Sigmoid colon (tissue), 7 donors: Measurements from ENCODE around the gene DUSP28. TPM values are rescaled to one million over a fixed set of nuclear protein-coding genes. Genes with fewer than 3 reads are reported as not detected.
"Not testable (repeated sequence)": the region's sequence is repeated elsewhere in the genome, so short reads cannot be mapped to it uniquely, and the experiment has no call there.

Source experiments
- DNase-seq: peaks from one replicate; pipeline ENCODE4 v3.0.0-alpha.2; 2019
- H3K27ac ChIP-seq, 4 donors: fragments of 200-600 bp; sonication (generic); one replicate each; pipeline ENCODE4 v1.5.1; 2016 to 2019; ENCODE audit warnings: mild to moderate bottlenecking in 1 of 4
- H3K27me3 ChIP-seq, 3 donors: fragments of 200-600 bp; sonication (generic); one replicate each; pipeline ENCODE4 v1.5.1; 2019; ENCODE audit warnings: mild to moderate bottlenecking in 1 of 3
- H3K36me3 ChIP-seq, 4 donors: fragments of 200-600 bp; sonication (generic); one replicate each; pipeline ENCODE4 v1.5.1; 2016 to 2019
- H3K4me1 ChIP-seq, 4 donors: fragments of 200-600 bp; sonication (generic); one replicate each; pipeline ENCODE4 v1.5.1; 2017 to 2019
- H3K4me3 ChIP-seq, 4 donors: fragments of 200-600 bp; sonication (generic); one replicate each; pipeline ENCODE4 v1.5.1; 2017 to 2019; ENCODE audit warnings: mild to moderate bottlenecking in 2 of 4, moderate library complexity in 1 of 4
- H3K9me3 ChIP-seq, 4 donors: fragments of 200-600 bp in 3 of 4; sonication (generic) in 3 of 4; one replicate each; pipeline versions ENCODE4 v1.5.1 to v1.6.1; 2013 to 2019
- EP300 ChIP-seq, 4 donors: sonication (generic); formaldehyde crosslinking; IDR thresholded peaks; one replicate each; pipeline ENCODE4 v1.6.1; 2017; ENCODE audit warnings: antibody characterized with exemption in 4 of 4
- POLR2A ChIP-seq, 2 donors: fragments of 450-650 bp; IDR thresholded peaks; one replicate each; pipeline ENCODE4 v1.6.1; 2016; ENCODE audit warnings: antibody characterized with exemption in 2 of 2, mild to moderate bottlenecking in 2 of 2, moderate library complexity in 2 of 2
- POLR2AphosphoS5 ChIP-seq, 4 donors: sonication (generic); formaldehyde crosslinking; IDR thresholded peaks; one replicate each; pipeline ENCODE4 v1.6.1; 2017; ENCODE audit warnings: antibody characterized with exemption in 4 of 4
- WGBS, 2 donors: extraction: QIAGEN DNeasy Blood & Tissue Kit; methylation state at CpG; one replicate each; pipeline ENCODE4 v1.1.7; 2013; 5-methylcytosine and 5-hydroxymethylcytosine counted together
- intact Hi-C: fragments of 100-400 bp; cut with DNase I; formaldehyde crosslinking; loops from one replicate; pipeline ENCODE4 v1.15.1; 2023
- polyA plus RNA-seq, 3 donors: library from polyadenylated mRNA; stranded (reverse); fragments of 200-250 nt; gene quantifications; one replicate each; pipeline ENCODE4 v1.2.3, GENCODE V29; 2013
- total RNA-seq, 4 donors: library from RNA; depleted of rRNA; stranded (reverse); fragments of >200 nt; gene quantifications; one replicate each; pipeline ENCODE4 v1.1.0, GENCODE V29; 2016
- TF ChIP-seq, protein P1 (sequence below), 4 experiments: fragments of 450-650 bp in 3 of 4; fragments of 200-600 bp in 1 of 4; IDR thresholded peaks; one replicate each; pipeline ENCODE4 v1.5.1; 2016 to 2019; ENCODE audit warnings: antibody characterized with exemption in 4 of 4, mild to moderate bottlenecking in 3 of 4, moderate library complexity in 2 of 4
- donor health status: healthy with polysubstance abuse.
- donor health status: Bipolar disorder and iron deficiency.
- donor health status: healthy.

DUSP28 gene
- total and polyA plus RNA-seq, 7 donors, result 4.6 to 10.2 (median 5.4) TPM

DNA sequence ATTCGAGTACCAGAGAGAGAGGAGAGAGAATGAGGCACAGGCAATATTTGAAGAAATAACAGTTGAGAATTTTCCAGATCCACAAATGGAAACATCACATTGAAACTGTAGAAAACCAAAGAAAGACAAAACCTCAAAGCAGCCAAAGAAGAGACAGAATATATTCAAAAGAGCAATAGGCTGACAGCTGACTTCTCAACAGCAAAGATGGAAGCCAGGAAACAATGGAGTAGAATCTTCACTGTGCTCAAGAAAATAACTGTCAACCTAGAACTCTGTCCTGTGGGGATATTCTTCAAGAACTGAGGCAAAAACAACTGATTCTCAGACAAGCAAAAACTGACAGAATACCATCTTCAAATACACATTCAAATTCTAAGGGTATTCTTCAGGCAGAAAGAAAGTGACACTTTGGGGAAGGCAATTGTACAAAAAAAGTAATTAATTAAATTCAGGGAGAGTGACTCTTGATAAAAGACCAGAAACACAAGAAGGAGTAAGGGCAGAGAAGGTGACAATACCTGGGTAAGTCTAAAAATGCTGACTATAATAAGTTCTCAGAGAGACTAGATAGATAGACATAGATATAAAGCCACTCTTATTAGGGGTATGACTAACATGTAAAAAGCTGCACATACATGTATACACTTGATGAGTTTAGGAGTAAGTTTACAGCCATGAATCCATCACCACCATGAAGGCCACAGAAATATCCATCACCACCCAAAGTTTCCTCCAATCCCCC lies 28.0 kb upstream of the DUSP28 start:
- TF ChIP-seq EP300 (IDR thresholded peaks at IDR 0.05), result no peak
- TF ChIP-seq POLR2A (IDR thresholded peaks at IDR 0.05), result no peak
- TF ChIP-seq, protein P1, sequence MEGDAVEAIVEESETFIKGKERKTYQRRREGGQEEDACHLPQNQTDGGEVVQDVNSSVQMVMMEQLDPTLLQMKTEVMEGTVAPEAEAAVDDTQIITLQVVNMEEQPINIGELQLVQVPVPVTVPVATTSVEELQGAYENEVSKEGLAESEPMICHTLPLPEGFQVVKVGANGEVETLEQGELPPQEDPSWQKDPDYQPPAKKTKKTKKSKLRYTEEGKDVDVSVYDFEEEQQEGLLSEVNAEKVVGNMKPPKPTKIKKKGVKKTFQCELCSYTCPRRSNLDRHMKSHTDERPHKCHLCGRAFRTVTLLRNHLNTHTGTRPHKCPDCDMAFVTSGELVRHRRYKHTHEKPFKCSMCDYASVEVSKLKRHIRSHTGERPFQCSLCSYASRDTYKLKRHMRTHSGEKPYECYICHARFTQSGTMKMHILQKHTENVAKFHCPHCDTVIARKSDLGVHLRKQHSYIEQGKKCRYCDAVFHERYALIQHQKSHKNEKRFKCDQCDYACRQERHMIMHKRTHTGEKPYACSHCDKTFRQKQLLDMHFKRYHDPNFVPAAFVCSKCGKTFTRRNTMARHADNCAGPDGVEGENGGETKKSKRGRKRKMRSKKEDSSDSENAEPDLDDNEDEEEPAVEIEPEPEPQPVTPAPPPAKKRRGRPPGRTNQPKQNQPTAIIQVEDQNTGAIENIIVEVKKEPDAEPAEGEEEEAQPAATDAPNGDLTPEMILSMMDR (IDR thresholded peaks at IDR 0.05), result no peak
- no peak for TF ChIP-seq POLR2AphosphoS5 (IDR thresholded peaks at IDR 0.05)
- Histone ChIP-seq H3K4me1 (no peaks in the 10 kb centered on the region), H3K27ac (no peak overlapping the region), H3K4me3 (no peak overlapping the region), H3K27me3 (no peaks in the 10 kb centered on the region), H3K9me3 (peaks cover 0 to 6% (median 4%) of the 10 kb centered on the region in 4 donors), H3K36me3 (peaks cover 0 to 7% (median 0%) of the 10 kb centered on the region in 4 donors)
- 93 to 100% methylated on average over 1 of the region's 1 CpG for WGBS, 2 donors
- intact Hi-C loops, result no loop called here
- DNase-seq, result no peak

DNA sequence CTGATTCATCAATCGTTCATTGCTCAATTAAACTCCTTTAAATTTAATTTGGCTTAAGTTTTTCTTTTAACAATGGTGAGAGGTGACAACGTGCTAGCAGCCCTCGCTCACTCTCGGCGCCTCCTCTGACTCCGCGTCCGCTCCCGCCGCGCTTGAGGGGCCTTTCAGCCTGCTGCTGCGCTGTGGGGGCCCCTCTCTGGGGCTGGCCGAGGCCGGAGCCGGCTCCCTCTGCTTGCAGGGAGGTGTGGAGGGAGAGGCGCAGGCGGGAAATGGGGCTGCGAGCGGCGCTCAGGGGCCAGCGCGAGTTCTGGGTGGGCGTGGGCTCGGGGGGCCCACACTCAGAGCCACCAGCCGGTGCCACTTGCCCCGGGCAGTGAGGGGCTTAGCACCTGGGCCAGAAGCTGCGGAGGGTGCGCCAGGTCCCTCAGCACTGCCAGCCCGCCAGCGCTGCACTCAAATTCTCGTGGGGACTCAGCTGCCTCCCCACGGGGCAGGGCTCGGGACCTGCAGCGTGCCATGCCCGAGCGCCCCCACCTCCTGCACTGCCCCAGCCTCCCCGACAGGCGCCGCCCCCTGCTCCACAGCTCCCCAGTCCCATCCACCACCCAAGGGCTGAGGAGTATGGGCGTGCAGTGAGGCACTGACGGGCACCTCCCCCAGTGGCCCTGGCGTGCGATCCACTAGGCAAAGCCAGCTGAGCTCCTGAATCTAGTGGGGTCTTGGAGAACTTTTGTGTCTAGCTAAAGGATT lies 22.0 kb upstream of the DUSP28 start:
- no peak for DNase-seq
- TF ChIP-seq EP300 (IDR thresholded peaks at IDR 0.05) (no peak), POLR2A (IDR thresholded peaks at IDR 0.05) (no peak), POLR2AphosphoS5 (IDR thresholded peaks at IDR 0.05) (no peak)
- TF ChIP-seq, protein P1 (IDR thresholded peaks at IDR 0.05), result no peak
- Histone ChIP-seq H3K36me3 (peaks cover 0 to 20% (median 0%) of the 10 kb centered on the region in 4 donors), H3K9me3 (no peaks in the 10 kb centered on the region), H3K27me3 (no peaks in the 10 kb centered on the region), H3K4me3 (no peak overlapping the region), H3K27ac (no peak overlapping the region), H3K4me1 (no peaks in the 10 kb centered on the region)
- intact Hi-C loops, result no loop called here
- 97% methylated on average over 43 of the region's 43 CpGs for WGBS, 2 donors

DNA sequence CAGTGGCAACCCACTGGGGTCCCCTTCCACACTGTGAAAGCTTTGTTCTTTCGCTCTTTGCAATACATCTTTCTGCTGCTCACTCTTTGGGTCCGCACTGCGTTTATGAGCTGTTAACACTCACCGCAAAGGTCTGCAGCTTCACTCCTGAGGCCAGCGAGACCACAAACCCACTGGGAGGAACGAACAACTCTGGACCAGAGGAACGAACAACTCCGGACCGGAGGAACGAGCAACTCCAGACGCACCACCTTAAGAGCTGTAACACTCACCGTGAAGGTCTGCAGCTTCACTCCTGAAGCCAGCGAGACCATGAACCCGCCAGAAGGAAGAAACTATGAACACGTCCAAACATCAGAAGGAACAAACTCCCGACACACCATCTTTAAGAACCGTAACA lies 21.1 kb upstream of the DUSP28 start:
- WGBS, 2 donors, result 97% methylated on average over 17 of the region's 17 CpGs
- H3K36me3 ChIP-seq, result peaks cover 0 to 20% (median 0%) of the 10 kb centered on the region in 4 donors
- H3K4me1 ChIP-seq, H3K27ac ChIP-seq, H3K27me3 ChIP-seq, H3K9me3 ChIP-seq, DNase-seq, H3K4me3 ChIP-seq, intact Hi-C loops: not testable (repeated sequence)

DNA sequence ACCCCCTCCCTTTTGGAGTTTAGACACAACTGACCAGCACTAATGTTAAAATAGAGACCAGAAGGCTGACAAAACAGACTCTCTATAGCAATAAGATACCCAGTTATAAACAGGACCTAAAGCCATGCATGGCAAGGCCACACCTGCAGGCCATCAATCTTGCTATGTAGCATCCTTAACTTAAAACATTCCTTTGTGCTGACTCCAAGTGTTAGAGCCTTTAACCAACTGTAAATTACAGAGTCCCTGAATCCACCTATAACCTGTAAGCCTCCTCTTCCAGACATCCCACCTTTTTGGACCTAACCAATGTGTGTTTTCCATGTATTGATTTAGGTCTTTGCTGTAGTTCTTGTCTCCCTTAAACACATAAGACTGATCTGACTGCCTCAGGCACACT lies 20.3 kb upstream of the DUSP28 start:
- no peaks in the 10 kb centered on the region for H3K27me3 ChIP-seq
- H3K36me3 ChIP-seq, result peaks cover 0 to 20% (median 0%) of the 10 kb centered on the region in 4 donors
- no peak overlapping the region for H3K27ac ChIP-seq
- no peaks in the 10 kb centered on the region for H3K4me1 ChIP-seq
- H3K4me3 ChIP-seq, result no peak overlapping the region
- intact Hi-C loops, result no loop called here
- TF ChIP-seq POLR2A (IDR thresholded peaks at IDR 0.05), result no peak
- TF ChIP-seq EP300 (IDR thresholded peaks at IDR 0.05), result no peak
- TF ChIP-seq, protein P1 (IDR thresholded peaks at IDR 0.05), result no peak
- TF ChIP-seq POLR2AphosphoS5 (IDR thresholded peaks at IDR 0.05), result no peak
- no peak for DNase-seq
- no peaks in the 10 kb centered on the region for H3K9me3 ChIP-seq

DNA sequence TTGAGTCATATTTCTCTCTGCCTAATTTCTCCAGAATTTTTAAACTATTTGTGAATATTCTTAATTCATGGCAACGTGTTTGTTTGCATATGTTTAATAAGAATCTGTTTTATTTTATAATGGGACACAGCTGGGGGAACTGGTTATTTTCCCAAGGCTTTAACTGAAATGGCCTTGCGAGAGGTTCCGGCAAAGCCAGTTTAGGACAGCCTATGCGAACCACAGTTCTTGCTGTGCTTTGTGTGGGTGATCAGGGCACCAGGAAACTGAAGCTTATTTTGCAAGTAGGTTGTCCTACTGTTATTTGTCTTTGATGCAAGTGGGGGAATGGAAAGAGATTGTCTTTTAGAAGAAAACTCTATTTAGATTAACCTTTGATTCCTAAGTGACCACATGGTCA lies 8.9 kb upstream of the DUSP28 start:
- WGBS, 2 donors, result 95% methylated on average over 4 of the region's 4 CpGs
- Histone ChIP-seq H3K4me3 (no peak overlapping the region), H3K4me1 (no peaks in the 10 kb centered on the region), H3K36me3 (peaks cover 0 to 11% (median 0%) of the 10 kb centered on the region in 4 donors), H3K27ac (no peak overlapping the region), H3K9me3 (no peaks in the 10 kb centered on the region), H3K27me3 (no peaks in the 10 kb centered on the region)
- no peak for TF ChIP-seq POLR2AphosphoS5 (IDR thresholded peaks at IDR 0.05)
- TF ChIP-seq, protein P1 (IDR thresholded peaks at IDR 0.05), result no peak
- TF ChIP-seq POLR2A (IDR thresholded peaks at IDR 0.05), result no peak
- no peak for TF ChIP-seq EP300 (IDR thresholded peaks at IDR 0.05)
- intact Hi-C loops, result no loop called here
- no peak for DNase-seq
